Activated gamma-delta T cell treated with Interleukin-2 at 50 U/mL for 16 hours (primary cell): Measurements from ENCODE around the gene MAP2K5.

Source experiments
- DNase-seq: peaks from one replicate; pipeline ENCODE4 v3.0.0-alpha.2; 2020

The MAP2K5 gene

GRCh38 chr15:67785431-67785830 is 242.9 kb downstream of the MAP2K5 start:
- no peak for DNase-seq

GRCh38 chr15:67786646-67787045 is 244.1 kb downstream of the MAP2K5 start:
- no peak for DNase-seq

GRCh38 chr15:67788986-67789385 is 246.5 kb downstream of the MAP2K5 start:
- DNase-seq, result no peak

DNA sequence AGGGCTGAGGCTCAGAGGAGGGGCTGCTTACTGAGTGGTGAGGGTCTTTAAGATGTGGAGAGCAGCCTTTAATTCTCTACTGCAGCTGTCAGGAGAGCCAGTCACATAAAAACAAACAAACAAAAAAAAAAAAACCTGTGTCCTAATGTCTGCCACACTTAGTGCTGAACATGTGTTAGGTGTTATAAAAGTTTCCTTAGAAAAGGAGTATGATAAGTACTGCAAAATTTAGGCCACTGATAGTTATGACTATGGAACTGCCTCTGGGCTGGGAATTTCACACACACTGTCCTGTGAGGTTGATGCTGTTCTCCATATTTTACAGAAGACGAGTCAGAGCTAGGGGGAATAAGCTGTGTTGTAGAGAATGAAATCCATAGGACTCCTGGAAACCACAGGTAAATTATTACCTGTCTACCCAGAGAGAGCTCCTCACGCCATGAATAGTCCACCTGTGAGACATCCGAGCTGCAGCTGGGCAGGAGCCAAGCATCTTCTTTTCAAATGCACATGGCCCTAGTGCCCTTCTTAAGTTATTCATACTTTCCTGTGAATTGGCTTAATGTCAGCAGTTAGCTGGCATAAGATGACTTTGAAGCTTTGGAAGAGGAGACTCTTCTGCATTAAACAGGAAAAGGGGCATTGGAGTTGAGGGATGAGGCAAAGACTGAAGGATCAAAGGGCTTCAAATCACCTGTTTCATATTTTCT is 248.3 kb downstream of the MAP2K5 start:
- no peak for DNase-seq

DNA sequence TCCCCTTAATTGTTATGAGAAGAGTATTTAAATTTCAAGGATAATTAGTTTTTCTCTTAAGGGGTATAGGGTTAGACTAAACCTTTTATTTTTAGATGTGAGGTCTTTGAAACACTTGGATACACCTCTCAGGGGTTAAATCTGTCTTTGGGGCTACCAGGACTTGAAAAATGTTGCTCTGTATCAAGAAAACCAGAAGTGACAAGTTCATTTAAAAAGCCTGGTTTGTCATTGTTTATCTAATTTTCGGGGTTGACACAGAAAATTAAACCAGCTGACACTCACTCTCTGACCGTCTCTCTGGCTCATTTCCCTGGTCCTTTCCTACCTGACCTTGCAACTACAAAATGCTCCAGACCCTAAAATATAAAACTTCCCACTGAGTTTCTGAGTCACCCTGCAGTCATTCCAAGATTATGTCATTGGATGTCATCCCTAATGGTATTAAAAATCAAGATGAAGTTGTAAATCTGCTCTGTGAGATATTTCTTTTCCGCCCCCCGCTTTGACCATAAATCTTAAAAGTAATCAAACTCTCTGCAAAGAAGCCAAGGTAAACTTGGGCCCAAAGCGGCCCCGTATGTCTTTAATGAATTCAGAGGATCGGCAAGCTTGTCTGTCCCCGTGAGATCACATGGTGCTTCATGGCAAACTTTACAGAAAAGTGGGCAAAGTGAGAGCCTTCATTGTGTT is 249.9 kb downstream of the MAP2K5 start:
- no peak for DNase-seq

DNA sequence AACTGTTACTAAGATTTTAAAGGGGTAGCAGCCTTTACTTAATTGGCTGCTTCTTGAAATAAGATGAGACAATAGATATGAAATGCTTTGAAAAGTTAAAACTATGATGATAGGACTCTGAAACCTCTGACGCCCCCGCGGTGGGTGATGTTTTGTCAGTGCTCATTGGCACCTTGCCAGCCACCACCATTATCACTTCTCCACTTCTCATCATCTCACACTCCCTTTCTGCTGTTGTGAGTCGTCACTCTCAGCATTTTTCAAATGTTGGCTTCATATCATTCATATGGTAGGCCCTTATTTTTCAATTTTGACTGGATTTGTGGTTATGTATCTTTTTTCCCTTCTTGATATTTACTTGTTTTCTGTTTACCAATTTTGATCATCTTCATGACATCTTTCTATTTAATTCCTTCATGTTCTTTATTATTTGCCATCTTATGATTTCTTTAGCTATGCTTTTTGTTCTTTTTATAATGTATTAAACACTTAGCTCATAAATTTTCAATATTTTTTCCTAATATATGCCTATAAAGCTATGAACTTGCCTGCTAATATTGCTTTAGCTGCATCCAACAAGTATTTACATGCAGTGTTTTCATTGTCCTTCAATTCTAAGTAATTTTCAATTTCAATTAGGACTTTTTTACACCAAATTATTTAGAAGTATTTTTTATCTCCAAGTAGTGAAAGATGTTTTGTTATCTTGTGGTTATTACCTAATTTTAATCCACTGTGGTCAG is 252.5 kb downstream of the MAP2K5 start:
- no peak for DNase-seq

DNA sequence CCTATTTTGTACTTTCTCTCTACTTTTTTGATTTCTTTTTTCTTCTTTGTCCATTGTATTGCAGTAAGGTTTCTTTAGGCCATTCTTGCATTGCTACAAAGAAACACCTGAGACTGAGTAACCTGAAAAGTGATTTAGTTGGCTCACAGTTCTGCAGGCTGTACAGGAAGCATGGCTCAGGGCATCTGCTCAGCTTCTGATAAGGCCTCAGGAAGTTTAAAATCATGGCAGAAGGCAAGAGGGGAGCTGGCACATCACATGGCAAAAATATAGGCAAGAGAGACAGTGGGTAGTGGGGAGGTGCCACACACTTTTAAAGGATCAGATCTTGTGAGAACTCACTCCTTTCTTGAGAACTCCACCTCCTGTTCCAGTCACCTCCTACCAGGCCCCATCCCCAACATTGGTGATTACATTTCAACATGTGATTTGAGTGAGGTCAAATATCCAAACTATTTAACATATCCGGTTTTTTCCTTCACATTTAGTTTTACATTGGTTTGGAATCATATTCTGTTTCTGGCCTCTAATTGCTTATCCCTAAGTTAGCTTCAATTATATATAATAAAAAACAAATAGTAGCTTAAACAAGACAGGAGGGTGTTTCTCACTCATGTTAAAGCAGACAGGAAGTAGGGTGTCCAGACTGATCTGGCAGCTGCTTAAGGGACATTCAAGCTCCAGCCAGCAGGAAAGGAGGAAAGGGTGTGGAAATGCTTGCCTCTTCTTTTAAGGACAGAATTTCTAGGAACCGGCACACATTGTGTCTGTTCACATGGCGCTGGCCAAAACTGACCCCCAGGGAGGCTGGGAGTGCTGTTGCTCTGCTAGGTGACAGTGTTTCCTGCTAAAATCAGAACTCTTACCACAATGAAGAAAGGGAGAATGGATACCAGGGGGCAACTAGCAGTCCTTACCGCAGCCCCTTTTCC is 254.0 kb downstream of the MAP2K5 start:
- no peak for DNase-seq

GRCh38 chr15:67799801-67800205 is 257.3 kb downstream of the MAP2K5 start:
- DNase-seq, result no peak

DNA sequence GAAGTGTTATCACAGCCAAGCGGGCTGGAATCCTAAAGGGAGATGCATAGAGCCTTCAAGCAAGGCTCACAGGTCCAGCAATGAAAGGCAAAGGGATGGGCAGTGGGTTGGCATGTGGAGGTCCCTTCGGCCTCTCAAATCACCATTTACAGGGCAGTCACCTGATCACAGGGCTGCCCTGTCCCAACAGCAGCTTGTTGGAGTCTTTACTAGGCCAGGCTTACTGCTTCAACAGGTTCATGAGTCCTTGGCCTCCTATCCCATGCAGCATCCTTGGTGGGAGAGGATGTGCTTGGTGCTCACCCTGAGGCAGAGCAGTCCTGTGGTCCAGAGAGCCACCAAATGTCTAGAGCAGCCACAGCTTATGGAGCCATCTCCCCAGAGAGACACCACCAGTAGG is 258.6 kb downstream of the MAP2K5 start:
- no peak for DNase-seq

DNA sequence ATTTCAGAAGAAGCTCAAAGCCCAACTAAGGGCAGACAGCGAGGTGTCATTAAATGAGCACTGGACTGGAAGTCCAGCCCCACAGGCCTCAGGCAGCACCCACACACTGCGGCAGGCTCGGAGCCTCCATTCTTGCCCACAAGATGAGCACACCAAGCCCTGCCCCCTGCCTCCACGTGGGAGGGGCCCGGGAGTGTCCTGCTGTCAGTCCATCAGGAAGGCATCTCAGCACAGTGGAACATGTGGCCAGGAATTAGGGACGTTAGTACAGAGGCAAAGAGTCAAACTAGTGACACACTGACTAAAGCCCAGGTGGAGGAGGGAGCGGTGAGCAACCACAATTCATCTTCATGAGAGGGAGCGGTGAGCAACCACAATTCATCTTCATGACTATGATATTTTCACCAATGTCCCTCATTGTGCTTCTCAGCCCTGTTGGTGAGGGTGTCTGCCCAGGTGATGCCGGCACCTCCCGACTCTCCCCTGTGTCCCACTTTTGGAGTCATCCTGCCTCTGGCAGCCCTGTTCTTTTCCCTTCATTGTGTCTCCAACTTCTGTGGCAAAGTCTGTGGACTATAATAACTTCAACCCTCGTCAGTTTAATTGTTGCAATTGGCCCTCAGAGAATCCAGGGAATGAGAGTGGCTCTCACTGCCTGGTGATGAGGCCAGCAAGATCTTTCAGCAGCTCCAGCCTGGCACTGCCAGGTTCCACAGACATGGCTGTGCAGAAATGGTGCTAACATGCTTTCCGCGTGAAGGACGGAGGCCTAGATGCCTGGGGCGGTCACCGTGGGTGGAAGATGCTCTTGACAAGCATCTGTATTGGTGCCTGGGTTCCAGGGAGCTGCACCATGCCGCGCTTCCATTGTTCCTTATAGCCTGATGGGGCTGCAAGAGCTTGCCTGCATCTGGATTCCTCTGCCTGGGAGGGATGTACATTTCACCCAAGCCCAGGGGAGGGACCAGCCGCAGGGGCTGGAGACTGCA is 259.7 kb downstream of the MAP2K5 start:
- no peak for DNase-seq

DNA sequence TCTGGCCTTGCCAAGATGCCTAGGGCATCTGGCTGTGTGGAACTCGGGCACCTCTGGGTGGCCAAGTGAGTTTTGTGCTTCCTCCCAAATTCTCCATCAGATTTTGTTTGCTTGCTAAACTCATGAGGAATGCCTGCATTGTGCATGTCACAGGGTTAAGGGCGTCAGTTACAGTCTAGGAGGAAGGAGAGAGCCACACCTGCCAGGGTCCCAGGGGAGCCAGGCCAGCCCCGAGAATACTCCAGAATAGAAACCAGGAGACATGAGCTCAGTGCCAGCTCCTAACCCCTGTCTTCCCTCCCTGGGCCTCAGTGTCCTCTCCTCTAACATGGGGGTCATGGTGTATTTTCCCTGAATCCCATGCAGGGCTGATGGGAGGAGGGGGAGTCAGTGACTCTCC is 260.8 kb downstream of the MAP2K5 start:
- no peak for DNase-seq

DNA sequence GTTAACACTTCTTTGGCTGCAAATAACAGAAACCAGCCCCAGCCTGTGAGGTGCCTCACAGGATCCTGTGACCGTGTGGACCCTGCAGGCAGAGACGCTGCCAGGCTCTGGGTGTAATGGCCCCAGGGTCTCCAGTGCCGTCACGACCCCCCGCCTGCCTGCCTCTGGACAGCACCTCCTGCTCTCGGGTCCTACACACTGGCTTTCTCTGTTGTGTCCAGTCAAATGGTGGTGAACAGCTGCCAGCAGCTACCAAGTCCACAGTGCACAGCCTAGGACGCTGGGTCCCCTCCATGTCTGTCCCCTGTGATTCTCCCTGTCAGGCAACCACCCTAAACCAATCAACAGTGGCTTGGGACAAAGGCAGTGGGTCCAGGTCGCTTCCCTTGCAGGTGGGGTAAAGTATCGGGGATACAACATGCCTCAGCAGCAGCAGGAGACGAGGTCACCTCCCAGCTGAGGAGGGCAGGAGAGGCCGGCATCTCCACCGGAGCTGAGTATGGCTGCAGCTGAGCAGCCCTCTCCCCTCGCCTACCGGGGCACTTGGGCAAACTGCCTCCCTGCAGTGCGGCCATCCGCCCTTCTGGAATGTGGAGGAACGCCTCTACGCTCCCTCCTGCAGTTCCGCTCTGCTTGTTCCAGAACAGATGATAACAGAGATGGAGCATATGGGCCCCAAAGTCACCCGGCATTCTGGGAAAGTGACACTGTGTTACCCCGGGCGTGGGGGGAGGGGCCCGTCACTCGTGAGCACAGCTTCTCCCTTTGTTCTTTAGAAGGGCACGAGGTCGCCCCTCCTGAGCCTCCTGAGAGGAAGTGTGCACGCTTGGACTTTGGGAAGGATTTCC is 261.7 kb downstream of the MAP2K5 start:
- no peak for DNase-seq

GRCh38 chr15:67805008-67805665 is 262.6 kb downstream of the MAP2K5 start:
- no peak for DNase-seq

GRCh38 chr15:67805666-67806516 is 263.4 kb downstream of the MAP2K5 start:
- no peak for DNase-seq

- no peak for DNase-seq
Measured at GRCh38 chr15:67806536-67806935, 264.0 kb downstream of the MAP2K5 start.

GRCh38 chr15:67807141-67807540 is 264.6 kb downstream of the MAP2K5 start:
- no peak for DNase-seq

- no peak for DNase-seq
Measured at GRCh38 chr15:67807836-67808235, 265.3 kb downstream of the MAP2K5 start.

DNA sequence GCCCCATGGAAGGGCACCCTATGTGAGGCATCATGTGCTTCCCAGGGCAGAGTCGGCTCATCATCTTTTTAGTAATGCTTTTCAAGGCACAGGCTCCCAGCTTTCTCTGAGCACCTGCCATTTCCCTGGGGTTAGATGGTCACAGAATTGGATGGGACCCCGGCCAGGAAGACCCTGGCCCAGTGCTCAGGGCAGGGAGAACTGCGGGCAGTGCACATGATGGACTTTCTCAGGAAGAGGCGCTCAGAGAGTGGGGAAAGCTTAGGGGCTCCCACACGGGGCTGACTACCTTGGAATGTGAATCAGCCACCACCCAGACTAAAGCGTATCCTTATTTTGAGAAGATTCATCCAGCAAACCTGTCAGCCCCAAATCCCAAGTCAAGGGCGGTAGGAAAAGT is 266.3 kb downstream of the MAP2K5 start:
- no peak for DNase-seq

DNA sequence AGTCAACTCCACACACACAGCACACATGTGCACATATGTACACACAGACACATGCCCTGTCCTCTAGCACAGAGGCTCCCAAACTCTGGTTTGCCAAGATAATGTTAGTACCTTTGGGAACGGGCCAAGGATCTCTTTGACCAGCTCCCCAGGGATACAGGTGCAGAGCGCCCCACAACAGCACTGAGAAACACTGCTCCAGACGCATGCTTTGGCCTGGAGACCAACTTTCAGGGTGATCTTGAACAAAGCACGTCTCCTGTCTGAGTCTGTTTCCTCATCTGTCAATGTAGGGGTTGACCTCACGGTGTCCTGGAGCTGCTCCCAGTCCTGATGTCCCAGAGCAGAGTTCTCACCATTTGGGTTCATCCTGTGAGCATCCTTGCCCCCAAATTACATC is 266.9 kb downstream of the MAP2K5 start:
- no peak for DNase-seq
